GM10248 (cell line): Measurements from ENCODE around the gene PAX8.

Source experiments
- CTCF ChIA-PET: fragments of 300-600 bp; sonication (Branson Sonifier 250); formaldehyde crosslinking; extraction: SDS; loops from one replicate; lab custom pipeline; 2021; ENCODE audit warnings: antibody characterized with exemption; lab: Yijun Ruan, JAX
- POLR2A ChIA-PET: fragments of 350-650 bp; sonication (Branson Sonifier 250); formaldehyde crosslinking; extraction: SDS; loops from one replicate; lab custom pipeline; 2020; ENCODE audit warnings: antibody characterized with exemption; lab: Yijun Ruan, JAX
- DNase-seq: peaks from one replicate; pipeline ENCODE4 v3.0.0; 2012; ENCODE audit errors: extremely low spot score
- CTCF ChIP-seq: IDR thresholded peaks from 2 replicates; pipeline ENCODE4 v1.5.1; 2012; ENCODE audit warnings: mild to moderate bottlenecking, low read depth; ENCODE audit errors: extremely low read depth, missing control alignments, control extremely low read depth

The PAX8 gene

GRCh38 chr2:113192459-113193100 lies 86.1 kb downstream of the PAX8 start:
- no peak for DNase-seq
- ChIA-PET CTCF (interaction anchor here (1.7 to 5.4 kb wide), 3 partner anchors 11 to 55 kb away, joined by 4 to 34 read pairs (median 28); no protein-coding TSS in a partner anchor), POLR2A (no interaction called here)
- peak; percentile 7 for TF ChIP-seq CTCF

GRCh38 chr2:113190871-113191270 lies 87.8 kb downstream of the PAX8 start:
- no peak for DNase-seq
- TF ChIP-seq CTCF, result no peak
- CTCF ChIA-PET, result interaction anchor here (0.8 to 5.4 kb wide), 5 partner anchors 8 to 110 kb away, joined by 3 to 34 read pairs (median 4); no protein-coding TSS in a partner anchor
- POLR2A ChIA-PET, result no interaction called here

GRCh38 chr2:113187771-113188170 lies 91.0 kb downstream of the PAX8 start:
- CTCF ChIA-PET, result interaction anchor here (1.4 to 3.6 kb wide), 3 partner anchors 11 to 50 kb away, joined by 3 to 14 read pairs (median 7); no protein-coding TSS in a partner anchor
- POLR2A ChIA-PET, result no interaction called here
- no peak for TF ChIP-seq CTCF
- no peak for DNase-seq

GRCh38 chr2:113186433-113186796 lies 92.3 kb downstream of the PAX8 start:
- no peak for DNase-seq
- ChIA-PET POLR2A (no interaction called here), CTCF (interaction anchor here (1.2 kb wide), 1 partner anchor 13 kb away, joined by 4 read pairs; no protein-coding TSS in a partner anchor)
- TF ChIP-seq CTCF, result no peak

- ChIA-PET POLR2A (no interaction called here), CTCF (interaction anchor here (1.2 kb wide), 1 partner anchor 13 kb away, joined by 4 read pairs; no protein-coding TSS in a partner anchor)
- no peak for TF ChIP-seq CTCF
- DNase-seq, result no peak
Measured at GRCh38 chr2:113185664-113186432, 92.9 kb downstream of the PAX8 start.

GRCh38 chr2:113184531-113185230 lies 94.0 kb downstream of the PAX8 start:
- POLR2A ChIA-PET, result no interaction called here

More at GRCh38 chr2:113184531-113185230, 94.0 kb downstream of the PAX8 start:
- CTCF ChIA-PET, result interaction anchor here (0.7 to 4.7 kb wide), 6 partner anchors 9 to 47 kb away, joined by 3 to 24 read pairs (median 11); partner anchors contain the start of gene PSD4
- no peak for DNase-seq
- TF ChIP-seq CTCF, result no peak
